HG03460 (cell line): ENCODE data around the gene CHODL.

Experiments
- ATAC-seq: cut with Tn5 transposase; IDR thresholded peaks from one replicate; pipeline ENCODE4 v1.9.1; 2021; ENCODE audit not compliant: unreplicated experiment

CHODL gene

GRCh38 chr21:18244671-18245463, at the start of gene CHODL:
Gene CHODL (plus strand): TSS chr21:18244833. CDS start chr21:18245224, 391 bp downstream.
- ATAC-seq = no peak

GRCh38 chr21:18204931-18205330, 39.7 kb upstream of the CHODL start:
- no peak for ATAC-seq

GRCh38 chr21:18218331-18218730, 26.3 kb upstream of the CHODL start:
- ATAC-seq = no peak

GRCh38 chr21:18220498-18220897, 24.1 kb upstream of the CHODL start:
- ATAC-seq = no peak

GRCh38 chr21:18222346-18222745, 22.3 kb upstream of the CHODL start:
- ATAC-seq = no peak

- no peak for ATAC-seq
Observed at GRCh38 chr21:18228060-18228739, 16.4 kb upstream of the CHODL start.

GRCh38 chr21:18235545-18235944, 9.1 kb upstream of the CHODL start:
- no peak for ATAC-seq

- ATAC-seq = no peak
Observed at GRCh38 chr21:18245464-18245967, 883 bp downstream of the CHODL start.

GRCh38 chr21:18248171-18248570, 3.5 kb downstream of the CHODL start:
- no peak for ATAC-seq

- no peak for ATAC-seq
Observed at GRCh38 chr21:18249672-18250071, 5.0 kb downstream of the CHODL start.

GRCh38 chr21:18251065-18251464, 6.4 kb downstream of the CHODL start:
- no peak for ATAC-seq

- no peak for ATAC-seq
Observed at GRCh38 chr21:18252256-18252655, 7.6 kb downstream of the CHODL start.

GRCh38 chr21:18252680-18253079, 8.0 kb downstream of the CHODL start:
- no peak for ATAC-seq

- ATAC-seq = no peak
Observed at GRCh38 chr21:18253221-18253620, 8.6 kb downstream of the CHODL start.

- no peak for ATAC-seq
Observed at GRCh38 chr21:18253799-18254198, 9.2 kb downstream of the CHODL start.

GRCh38 chr21:18265944-18266343, 21.3 kb downstream of the CHODL start:
- no peak for ATAC-seq

GRCh38 chr21:18267496-18267895, 22.9 kb downstream of the CHODL start:
- ATAC-seq = no peak

- ATAC-seq = no peak
Observed at GRCh38 chr21:18268906-18269305, 24.3 kb downstream of the CHODL start.

GRCh38 chr21:18269856-18270255, 25.2 kb downstream of the CHODL start:
- ATAC-seq = no peak

GRCh38 chr21:18273400-18273799, 28.8 kb downstream of the CHODL start:
- no peak for ATAC-seq

GRCh38 chr21:18274370-18274769, 29.7 kb downstream of the CHODL start:
- ATAC-seq = no peak

GRCh38 chr21:18275781-18276180, 31.1 kb downstream of the CHODL start:
- ATAC-seq = no peak
